Activated CD4-positive, alpha-beta T cell treated with anti-CD3 and anti-CD28 coated beads for 36 hours (primary cell): ENCODE measurements around the gene RIPK3. TPM values are rescaled to one million over a fixed set of nuclear protein-coding genes. Genes with fewer than 3 reads are reported as not detected.
A peak's percentile ranks its signal among the peaks of the same experiment; 100 is the strongest.

Source experiments
- ATAC-seq: fragments of 200-7000 bp; cut with Tn5 transposase; one replicate; pipeline ENCODE4 v1.10.0; 2021; ENCODE audit warnings: mild to moderate bottlenecking, moderate library complexity
- CTCF ChIA-PET: fragments of 350-600 bp; sonication (Branson Sonifier 250); formaldehyde crosslinking; loops from one replicate; lab custom pipeline; 2021; ENCODE audit warnings: antibody characterized with exemption; lab: Charles Lee
- POLR2A ChIA-PET: fragments of 350-600 bp; sonication (Branson Sonifier 250); formaldehyde crosslinking; loops from one replicate; lab custom pipeline; 2021; ENCODE audit warnings: antibody characterized with exemption, inconsistent platforms; lab: Charles Lee
- DNase-seq: peaks from one replicate; pipeline ENCODE4 v3.0.0-alpha.2; 2020
- H3K27ac Mint-ChIP-seq: one replicate; pipeline ENCODE4 v1.8.0; 2021; ENCODE audit warnings: mixed read lengths
- H3K27me3 Mint-ChIP-seq: one replicate; pipeline ENCODE4 v1.8.0; 2021; ENCODE audit warnings: mixed read lengths
- H3K36me3 Mint-ChIP-seq: one replicate; pipeline ENCODE4 v1.8.0; 2021; ENCODE audit warnings: low read depth, mixed read lengths
- H3K4me1 Mint-ChIP-seq: one replicate; pipeline ENCODE4 v1.8.0; 2021; ENCODE audit warnings: mixed read lengths
- H3K4me3 Mint-ChIP-seq: one replicate; pipeline ENCODE4 v1.8.0; 2021; ENCODE audit warnings: mild to moderate bottlenecking, moderate library complexity, mixed read lengths
- H3K9me3 Mint-ChIP-seq: one replicate; pipeline ENCODE4 v1.8.0; 2021; ENCODE audit warnings: low read depth, mixed read lengths
- intact Hi-C, 2 experiments: fragments of 100-400 bp; cut with DNase I in 1 of 2; cut with micrococcal nuclease in 1 of 2; formaldehyde crosslinking; loops; one replicate each; pipeline versions ENCODE4 v1.14.2 to v1.15.1; 2022 to 2024; cut with DNase I, micrococcal nuclease
- total RNA-seq, 2 experiments: library from RNA; stranded (reverse); gene quantifications; one replicate each; pipeline ENCODE4 v1.2.3, GENCODE V29; 2021

RIPK3 gene
- total RNA-seq, 2 experiments from 2014 or later: 8.9 to 9.4 TPM

- H3K36me3 Mint-ChIP-seq: no peaks in the 10 kb centered on the region
- no peak overlapping the region for H3K27ac Mint-ChIP-seq
- intact Hi-C loops: no loop called here
- ChIA-PET POLR2A (no interaction called here), CTCF (interaction anchor here (1.3 to 3.3 kb wide), 3 partner anchors 10 to 88 kb away, joined by 4 to 16 read pairs (median 5); no protein-coding TSS in a partner anchor)
- peaks cover 7% of the 10 kb centered on the region for H3K4me1 Mint-ChIP-seq
- ATAC-seq (no peak), DNase-seq (no peak)
- peaks cover 16% of the 10 kb centered on the region for H3K27me3 Mint-ChIP-seq
- H3K9me3 Mint-ChIP-seq: no peaks in the 10 kb centered on the region
- no peak overlapping the region for H3K4me3 Mint-ChIP-seq
Measured at GRCh38 chr14:24343795-24344660, 4.2 kb upstream of the RIPK3 start.

- Mint-ChIP-seq H3K27me3 (peaks cover 16% of the 10 kb centered on the region), H3K9me3 (no peaks in the 10 kb centered on the region), H3K27ac (no peak overlapping the region), H3K4me3 (no peak overlapping the region), H3K36me3 (no peaks in the 10 kb centered on the region), H3K4me1 (peaks cover 12% of the 10 kb centered on the region)
- intact Hi-C loops: no loop called here
- DNase-seq (no peak), ATAC-seq (no peak)
- ChIA-PET POLR2A (no interaction called here), CTCF (interaction anchor here (1.0 to 7.6 kb wide), 4 partner anchors 9 to 88 kb away, joined by 3 to 76 read pairs (median 10); partner anchors contain the start of genes CBLN3 and KHNYN)
Measured at GRCh38 chr14:24342889-24343288, 3.1 kb upstream of the RIPK3 start.

- Mint-ChIP-seq H3K4me1 (peaks cover 12% of the 10 kb centered on the region), H3K27me3 (peaks cover 10% of the 10 kb centered on the region), H3K9me3 (no peaks in the 10 kb centered on the region), H3K27ac (no peak overlapping the region), H3K4me3 (no peak overlapping the region), H3K36me3 (peaks cover 8% of the 10 kb centered on the region)
- intact Hi-C loops: loop anchor here in 1 of 2 experiments (2.0 kb wide), 1 partner anchor 26 kb away; no protein-coding TSS in a partner anchor
- DNase-seq: no peak
- CTCF ChIA-PET: interaction anchor here (0.6 to 7.6 kb wide), 11 partner anchors 8 to 101 kb away, joined by 3 to 76 read pairs (median 4); partner anchors contain the start of genes CBLN3, KHNYN and TINF2
- no peak for ATAC-seq
- POLR2A ChIA-PET: interaction anchor here (1.4 kb wide), 1 partner anchor 94 kb away, joined by 6 read pairs; no protein-coding TSS in a partner anchor
Measured at GRCh38 chr14:24340606-24341005, 815 bp upstream of the RIPK3 start.

GRCh38 chr14:24338843-24339242 lies 948 bp downstream of the RIPK3 start:
- no peak for DNase-seq
- Mint-ChIP-seq H3K27me3 (peaks cover 15% of the 10 kb centered on the region), H3K4me3 (peak overlapping the region; percentile 85), H3K36me3 (peaks cover 8% of the 10 kb centered on the region), H3K27ac (no peak overlapping the region), H3K4me1 (peaks cover 20% of the 10 kb centered on the region), H3K9me3 (no peaks in the 10 kb centered on the region)
- ChIA-PET CTCF (interaction anchor here (0.7 to 7.6 kb wide), 6 partner anchors 9 to 97 kb away, joined by 3 to 76 read pairs (median 4); partner anchors contain the start of genes CBLN3 and KHNYN), POLR2A (interaction anchor here (0.5 to 2.0 kb wide), 2 partner anchors 93 to 408 kb away, joined by 4 to 10 read pairs; no protein-coding TSS in a partner anchor)
- intact Hi-C loops: no loop called here
- ATAC-seq: no peak

GRCh38 chr14:24337824-24338175 lies 2.0 kb downstream of the RIPK3 start:
- Mint-ChIP-seq H3K4me1 (peaks cover 24% of the 10 kb centered on the region), H3K9me3 (no peaks in the 10 kb centered on the region), H3K36me3 (peaks cover 8% of the 10 kb centered on the region), H3K27me3 (peaks cover 12% of the 10 kb centered on the region), H3K4me3 (no peak overlapping the region), H3K27ac (no peak overlapping the region)
- CTCF ChIA-PET: interaction anchor here (0.6 to 7.6 kb wide), 6 partner anchors 11 to 1392 kb away, joined by 3 to 76 read pairs (median 6); partner anchors contain the start of genes CBLN3, CIDEB and KHNYN
- no peak for DNase-seq
- POLR2A ChIA-PET: no interaction called here
- ATAC-seq: no peak
- intact Hi-C loops: no loop called here

- no peak for ATAC-seq
- H3K9me3 Mint-ChIP-seq: no peaks in the 10 kb centered on the region
- H3K27me3 Mint-ChIP-seq: peaks cover 12% of the 10 kb centered on the region
- H3K36me3 Mint-ChIP-seq: peaks cover 8% of the 10 kb centered on the region
- no peak overlapping the region for H3K27ac Mint-ChIP-seq
- no peak for DNase-seq
- intact Hi-C loops: no loop called here
- no peak overlapping the region for H3K4me3 Mint-ChIP-seq
- CTCF ChIA-PET: interaction anchor here (0.6 to 7.6 kb wide), 10 partner anchors 10 to 1392 kb away, joined by 3 to 76 read pairs (median 4); partner anchors contain the start of genes CBLN3, CIDEB and KHNYN
- POLR2A ChIA-PET: no interaction called here
- H3K4me1 Mint-ChIP-seq: peaks cover 27% of the 10 kb centered on the region
Measured at GRCh38 chr14:24337144-24337823, 2.5 kb downstream of the RIPK3 start.

- DNase-seq (no peak), ATAC-seq (no peak)
- ChIA-PET POLR2A (interaction anchor here (0.6 to 1.4 kb wide), 2 partner anchors 96 to 120 kb away, joined by 3 to 5 read pairs; no protein-coding TSS in a partner anchor), CTCF (interaction anchor here (0.6 to 7.6 kb wide), 8 partner anchors 26 to 723 kb away, joined by 3 to 76 read pairs (median 5); partner anchors contain the start of genes CBLN3 and KHNYN)
- Mint-ChIP-seq H3K4me3 (no peak overlapping the region), H3K27ac (no peak overlapping the region), H3K27me3 (peaks cover 19% of the 10 kb centered on the region), H3K4me1 (peaks cover 37% of the 10 kb centered on the region), H3K9me3 (no peaks in the 10 kb centered on the region), H3K36me3 (peaks cover 8% of the 10 kb centered on the region)
- intact Hi-C loops: loop anchor here in 1 of 2 experiments (2.0 kb wide), 1 partner anchor 31 kb away; no protein-coding TSS in a partner anchor
Measured at GRCh38 chr14:24335461-24336171, 4.2 kb downstream of the RIPK3 start.

GRCh38 chr14:24334431-24335291 lies 5.1 kb downstream of the RIPK3 start, which contains the start of gene ADCY4:
ADCY4 (minus strand) TSS chr14:24335071; CDS start chr14:24334652, 419 bp downstream.
- H3K27ac Mint-ChIP-seq: no peak within 1 kb of the TSS
- peaks cover 8% of the 10 kb centered on the region for H3K36me3 Mint-ChIP-seq
- CTCF ChIA-PET: interaction anchor here (0.7 to 5.0 kb wide), 18 partner anchors 10 to 102 kb away, joined by 3 to 201 read pairs (median 11); partner anchors contain the start of genes CBLN3, KHNYN and LTB4R
- no peaks in the 10 kb centered on the region for H3K9me3 Mint-ChIP-seq
- peaks cover 31% of the 10 kb centered on the region for H3K4me1 Mint-ChIP-seq
- H3K4me3 Mint-ChIP-seq: peak within 1 kb of the TSS; percentile 38
- peaks cover 24% of the 10 kb centered on the region for H3K27me3 Mint-ChIP-seq
- POLR2A ChIA-PET: interaction anchor here (2.2 kb wide), 1 partner anchor 96 kb away, joined by 31 read pairs; the partner anchor contains the start of gene KHNYN
- DNase-seq (peak; percentile 46), ATAC-seq (no peak)
- intact Hi-C loops: loop anchor here in 1 of 2 experiments (1.0 to 2.0 kb wide), 2 partner anchors 32 to 102 kb away; no protein-coding TSS in a partner anchor

GRCh38 chr14:24332268-24332993 lies 7.4 kb downstream of the RIPK3 start:
- no peaks in the 10 kb centered on the region for H3K9me3 Mint-ChIP-seq
- H3K4me3 Mint-ChIP-seq: peak overlapping the region; percentile 53
- peak; percentile 91 for DNase-seq
- intact Hi-C loops: loop anchor here in 1 of 2 experiments (1.0 to 2.0 kb wide), 4 partner anchors 21 to 340 kb away; partner anchors contain the start of genes LTB4R, MDP1 and TINF2
- peaks cover 27% of the 10 kb centered on the region for H3K4me1 Mint-ChIP-seq
- H3K27me3 Mint-ChIP-seq: peaks cover 24% of the 10 kb centered on the region
- CTCF ChIA-PET: interaction anchor here (0.7 to 5.0 kb wide), 40 partner anchors 8 to 224 kb away, joined by 3 to 201 read pairs (median 6); partner anchors contain the start of genes CBLN3, CIDEB, IPO4 and KHNYN
- H3K27ac Mint-ChIP-seq: peak overlapping the region; percentile 29
- POLR2A ChIA-PET: interaction anchor here (0.6 to 2.4 kb wide), 6 partner anchors 34 to 105 kb away, joined by 3 to 15 read pairs (median 4); partner anchors contain the start of gene TINF2
- peak; percentile 82 for ATAC-seq
- H3K36me3 Mint-ChIP-seq: peaks cover 8% of the 10 kb centered on the region
